Mesendoderm (in vitro differentiated cells): ENCODE results near the gene C16orf78.
A peak's percentile ranks its signal among the peaks of the same experiment; 100 is the strongest.

ENCODE experiments used
- DNase-seq: peaks from one replicate; pipeline ENCODE4 v3.0.0; 2013
- H2AK5ac ChIP-seq: 2 replicates; pipeline ENCODE4 v1.6.1; 2013; ENCODE audit warnings: low read length, inconsistent platforms
- H2BK120ac ChIP-seq: 2 replicates; pipeline ENCODE4 v1.6.1; 2013; ENCODE audit warnings: low read depth, mild to moderate bottlenecking, low read length, moderate library complexity, mixed read lengths
- H2BK15ac ChIP-seq: replicated peaks from 2 replicates; pipeline ENCODE4 v1.6.1; 2013; ENCODE audit warnings: low read depth, mild to moderate bottlenecking, moderate library complexity
- H2BK5ac ChIP-seq: 2 replicates; pipeline ENCODE4 v1.6.1; 2013; ENCODE audit warnings: low read length, inconsistent platforms
- H3K18ac ChIP-seq: 2 replicates; pipeline ENCODE4 v1.6.1; 2013; ENCODE audit warnings: mild to moderate bottlenecking, low read length, mixed read lengths
- H3K23ac ChIP-seq: one replicate; pipeline ENCODE4 v1.6.1; 2013; ENCODE audit warnings: low read length
- H3K27ac ChIP-seq: 2 replicates; pipeline ENCODE4 v1.5.1; 2013; ENCODE audit warnings: low read depth, mild to moderate bottlenecking, inconsistent platforms, low read length, moderate library complexity
- H3K27me3 ChIP-seq: 2 replicates; pipeline ENCODE4 v1.6.1; 2013; ENCODE audit warnings: low read length, control low read depth, mild to moderate bottlenecking, inconsistent platforms; ENCODE audit not compliant: insufficient read depth, poor library complexity
- H3K36me3 ChIP-seq: 2 replicates; pipeline ENCODE4 v1.6.1; 2013; ENCODE audit warnings: low read length, inconsistent platforms; ENCODE audit not compliant: control insufficient read depth, insufficient read depth
- H3K4ac ChIP-seq: one replicate; pipeline ENCODE4 v1.6.1; 2013; ENCODE audit warnings: low read depth, mild to moderate bottlenecking, low read length, moderate library complexity
- H3K4me1 ChIP-seq: 2 replicates; pipeline ENCODE4 v1.6.1; 2013; ENCODE audit warnings: low read depth, low read length, inconsistent platforms; ENCODE audit not compliant: control insufficient read depth
- H3K4me2 ChIP-seq: 2 replicates; pipeline ENCODE4 v1.6.1; 2013; ENCODE audit warnings: low read length
- H3K4me3 ChIP-seq: 2 replicates; pipeline ENCODE4 v1.5.1; 2013; ENCODE audit warnings: mild to moderate bottlenecking, low read length
- H3K56ac ChIP-seq: one replicate; pipeline ENCODE4 v1.6.1; 2013; ENCODE audit warnings: low read length
- H3K79me1 ChIP-seq: 2 replicates; pipeline ENCODE4 v1.6.1; 2013; ENCODE audit warnings: low read length, inconsistent platforms
- H3K79me2 ChIP-seq: 2 replicates; pipeline ENCODE4 v1.6.1; 2013; ENCODE audit warnings: mild to moderate bottlenecking, low read length; ENCODE audit not compliant: control insufficient read depth, insufficient read depth
- H3K9ac ChIP-seq: 2 replicates; pipeline ENCODE4 v1.6.1; 2013; ENCODE audit warnings: low read length, inconsistent platforms
- H4K5ac ChIP-seq: one replicate; pipeline ENCODE4 v1.6.1; 2013; ENCODE audit warnings: low read length
- H4K8ac ChIP-seq: one replicate; pipeline ENCODE4 v1.6.1; 2013; ENCODE audit warnings: low read depth, mild to moderate bottlenecking, control low read depth, low read length, moderate library complexity
- WGBS: extraction: QIAGEN DNeasy Blood & Tissue Kit; methylation state at CpG from one replicate; pipeline ENCODE4 v1.1.7; 2013; ENCODE audit warnings: low lambda C conversion rate, missing lambda C conversion rate; ENCODE audit not compliant: insufficient coverage; ENCODE audit errors: extremely low coverage; 5-methylcytosine and 5-hydroxymethylcytosine counted together

The C16orf78 gene

GRCh38 chr16:49332589-49333258 is 40.9 kb upstream of the C16orf78 start:
- H3K27me3 ChIP-seq = no peaks in the 10 kb centered on the region
- H4K5ac ChIP-seq = no peak overlapping the region
- H3K18ac ChIP-seq = no peak overlapping the region
- H2BK120ac ChIP-seq = no peak overlapping the region
- no peaks in the 10 kb centered on the region for H3K36me3 ChIP-seq
- no peak overlapping the region for H3K4me2 ChIP-seq
- H3K4me1 ChIP-seq = no peaks in the 10 kb centered on the region
- H3K9ac ChIP-seq = no peak overlapping the region
- H3K56ac ChIP-seq = no peak overlapping the region
- WGBS = no CpG with 5 or more reads among the region's 2 CpGs
- peak; percentile 40 for DNase-seq
- H2AK5ac ChIP-seq = no peak overlapping the region
- no peak overlapping the region for H4K8ac ChIP-seq
- no peaks in the 10 kb centered on the region for H3K79me2 ChIP-seq
- no peak overlapping the region for H3K4me3 ChIP-seq
- no peak overlapping the region for H2BK5ac ChIP-seq
- no peak overlapping the region for H3K4ac ChIP-seq
- H3K23ac ChIP-seq = no peak overlapping the region
- H3K27ac ChIP-seq = no peak overlapping the region
- no peak overlapping the region for H2BK15ac ChIP-seq
- no peaks in the 10 kb centered on the region for H3K79me1 ChIP-seq

GRCh38 chr16:49333259-49333597 is 40.4 kb upstream of the C16orf78 start:
- Histone ChIP-seq H3K27ac (no peak overlapping the region), H3K79me1 (no peaks in the 10 kb centered on the region), H3K4ac (no peak overlapping the region), H3K18ac (no peak overlapping the region), H4K5ac (no peak overlapping the region), H3K4me1 (no peaks in the 10 kb centered on the region), H4K8ac (no peak overlapping the region), H2BK120ac (no peak overlapping the region), H2BK5ac (no peak overlapping the region), H3K56ac (no peak overlapping the region), H2BK15ac (no peak overlapping the region), H3K27me3 (no peaks in the 10 kb centered on the region), H3K79me2 (no peaks in the 10 kb centered on the region), H2AK5ac (no peak overlapping the region), H3K23ac (no peak overlapping the region), H3K9ac (no peak overlapping the region), H3K4me3 (no peak overlapping the region), H3K4me2 (no peak overlapping the region), H3K36me3 (no peaks in the 10 kb centered on the region)
- DNase-seq = no peak
- WGBS = no CpG with 5 or more reads among the region's 7 CpGs

DNA sequence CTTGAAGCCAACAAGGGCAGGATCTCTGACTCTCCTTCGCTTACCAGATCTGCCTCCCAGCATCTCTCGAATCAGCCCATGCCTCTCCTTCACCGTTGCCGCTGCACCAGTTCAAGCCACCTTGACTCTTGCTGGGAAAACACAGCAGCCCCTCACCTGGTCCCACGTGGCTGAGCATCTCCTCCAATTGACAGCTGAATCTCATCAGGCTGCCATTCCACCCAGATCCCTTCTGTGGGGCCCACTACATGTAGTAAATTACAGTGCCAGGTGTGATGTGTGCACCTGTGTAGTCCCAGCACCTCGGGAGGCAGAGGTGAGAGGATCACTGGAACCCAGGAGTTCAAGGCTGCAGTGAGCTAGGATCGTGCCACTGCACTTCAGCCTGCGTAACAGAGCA is 37.8 kb upstream of the C16orf78 start:
- Histone ChIP-seq H3K4ac (no peak overlapping the region), H4K8ac (no peak overlapping the region), H3K9ac (no peak overlapping the region), H2BK5ac (no peak overlapping the region), H3K4me1 (no peaks in the 10 kb centered on the region), H2BK120ac (no peak overlapping the region), H3K27ac (no peak overlapping the region), H3K18ac (no peak overlapping the region), H3K23ac (no peak overlapping the region), H2BK15ac (no peak overlapping the region), H3K56ac (no peak overlapping the region), H3K79me1 (no peaks in the 10 kb centered on the region), H3K36me3 (no peaks in the 10 kb centered on the region), H3K79me2 (no peaks in the 10 kb centered on the region), H3K4me3 (no peak overlapping the region), H3K4me2 (no peak overlapping the region), H2AK5ac (no peak overlapping the region), H4K5ac (no peak overlapping the region), H3K27me3 (no peaks in the 10 kb centered on the region)
- WGBS = no CpG with 5 or more reads among the region's 8 CpGs
- no peak for DNase-seq

GRCh38 chr16:49336581-49336980 is 37.0 kb upstream of the C16orf78 start:
- Histone ChIP-seq H2BK120ac (no peak overlapping the region), H3K9ac (no peak overlapping the region), H3K4ac (no peak overlapping the region), H3K79me2 (no peaks in the 10 kb centered on the region), H2BK15ac (no peak overlapping the region), H3K4me1 (no peaks in the 10 kb centered on the region), H2BK5ac (no peak overlapping the region), H4K8ac (no peak overlapping the region), H3K56ac (no peak overlapping the region), H3K36me3 (no peaks in the 10 kb centered on the region), H3K79me1 (no peaks in the 10 kb centered on the region), H3K27ac (no peak overlapping the region), H4K5ac (no peak overlapping the region), H3K4me2 (no peak overlapping the region), H3K27me3 (no peaks in the 10 kb centered on the region), H3K23ac (no peak overlapping the region), H3K4me3 (no peak overlapping the region), H2AK5ac (no peak overlapping the region), H3K18ac (no peak overlapping the region)
- no CpG with 5 or more reads among the region's 3 CpGs for WGBS
- DNase-seq = no peak

DNA sequence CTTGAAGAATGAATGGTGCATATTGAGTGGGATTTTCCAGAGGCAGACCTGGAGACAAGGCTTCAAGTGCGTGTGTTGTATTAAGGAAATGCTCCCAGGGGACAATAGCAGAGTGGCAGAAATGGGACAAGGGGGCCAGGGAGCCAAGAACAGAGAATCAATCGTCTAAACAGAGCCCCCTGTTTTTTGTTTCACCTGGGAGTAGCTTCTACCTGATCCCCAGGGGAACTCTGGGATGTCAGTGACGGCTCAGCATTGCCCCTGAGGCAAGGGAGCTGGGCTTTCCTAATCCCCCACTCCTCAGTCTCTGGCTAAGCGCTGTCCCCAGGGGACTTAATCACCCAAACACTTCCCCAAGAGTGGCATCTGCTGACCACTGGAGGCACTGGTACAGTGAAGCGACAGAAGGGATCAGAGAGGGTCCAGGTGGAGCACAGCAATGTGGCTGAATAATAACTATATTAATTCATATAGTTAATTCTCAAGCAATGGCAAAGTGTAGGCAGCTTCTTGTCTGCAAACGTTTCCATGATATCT is 35.7 kb upstream of the C16orf78 start:
- H3K18ac ChIP-seq = no peak overlapping the region
- DNase-seq = peak; percentile 37
- H3K4ac ChIP-seq = no peak overlapping the region
- no peak overlapping the region for H4K8ac ChIP-seq
- no CpG with 5 or more reads among the region's 6 CpGs for WGBS
- no peaks in the 10 kb centered on the region for H3K79me1 ChIP-seq
- H3K23ac ChIP-seq = no peak overlapping the region
- H4K5ac ChIP-seq = no peak overlapping the region
- no peak overlapping the region for H2AK5ac ChIP-seq
- no peaks in the 10 kb centered on the region for H3K36me3 ChIP-seq
- H2BK120ac ChIP-seq = no peak overlapping the region
- H2BK5ac ChIP-seq = no peak overlapping the region
- H3K27ac ChIP-seq = no peak overlapping the region
- no peak overlapping the region for H3K9ac ChIP-seq
- H3K4me2 ChIP-seq = no peak overlapping the region
- no peak overlapping the region for H3K4me3 ChIP-seq
- H3K4me1 ChIP-seq = no peaks in the 10 kb centered on the region
- H3K56ac ChIP-seq = no peak overlapping the region
- no peak overlapping the region for H2BK15ac ChIP-seq
- H3K79me2 ChIP-seq = no peaks in the 10 kb centered on the region
- H3K27me3 ChIP-seq = no peaks in the 10 kb centered on the region
